CD4-positive, alpha-beta T cell (primary cell): Measurements from ENCODE around the gene PRUNE1. TPM values are rescaled to one million over a fixed set of nuclear protein-coding genes. Genes with fewer than 3 reads are reported as not detected.

Source experiments
- ATAC-seq: fragments of 200-7000 bp; cut with Tn5 transposase; one replicate; pipeline ENCODE4 v1.10.0; 2022; ENCODE audit warnings: mild to moderate bottlenecking; ENCODE audit not compliant: poor library complexity
- CTCF ChIA-PET: fragments of 350-600 bp; sonication (Branson Sonifier 250); formaldehyde crosslinking; loops from one replicate; lab custom pipeline; 2021; ENCODE audit warnings: antibody characterized with exemption, inconsistent platforms; lab: Charles Lee
- POLR2A ChIA-PET: fragments of 350-600 bp; sonication (Branson Sonifier 250); formaldehyde crosslinking; loops from one replicate; lab custom pipeline; 2021; ENCODE audit warnings: antibody characterized with exemption, inconsistent platforms; lab: Charles Lee
- DNase-seq, 14 experiments: peaks; one replicate each; pipeline ENCODE4 v3.0.0-alpha.2; 2013 to 2020; ENCODE audit warnings: mixed read lengths in 2 of 14
- H3K27ac ChIP-seq, 2 donors: one replicate each; pipeline versions ENCODE4 v1.5.1 to v1.7.0; 2013; ENCODE audit warnings: low read length in 2 of 2, low read depth in 1 of 2, mild to moderate bottlenecking in 1 of 2
- H3K27me3 ChIP-seq, 2 experiments: 1 replicate in 1 of 2; 2 replicates in 1 of 2; pipeline versions ENCODE4 v1.6.1 to v1.7.0; 2013; ENCODE audit warnings: low read length in 2 of 2, control low read depth in 1 of 2, mild to moderate bottlenecking in 1 of 2, moderate library complexity in 1 of 2; ENCODE audit not compliant: insufficient read depth in 2 of 2, control insufficient read depth in 1 of 2
- H3K36me3 ChIP-seq: one replicate; pipeline ENCODE4 v1.6.1; 2013; ENCODE audit warnings: low read length, control low read depth; ENCODE audit not compliant: insufficient read depth
- H3K4me1 ChIP-seq: one replicate; pipeline ENCODE4 v1.6.1; 2013; ENCODE audit warnings: low read length, control low read depth; ENCODE audit not compliant: insufficient read depth
- H3K4me3 ChIP-seq: one replicate; pipeline ENCODE4 v1.5.1; 2013; ENCODE audit warnings: mild to moderate bottlenecking, low read length, moderate library complexity
- H3K9me3 ChIP-seq, 2 experiments: 1 replicate in 1 of 2; 2 replicates in 1 of 2; pipeline versions ENCODE4 v1.6.1 to v1.7.0; 2013; ENCODE audit warnings: low read length in 2 of 2, mild to moderate bottlenecking in 2 of 2, control low read depth in 1 of 2, moderate library complexity in 1 of 2; ENCODE audit not compliant: control insufficient read depth in 1 of 2, insufficient read depth in 1 of 2
- H3K27ac Mint-ChIP-seq: one replicate; pipeline ENCODE4 v1.8.0; 2020; ENCODE audit warnings: mixed read lengths
- H3K27me3 Mint-ChIP-seq: one replicate; pipeline ENCODE4 v1.8.0; 2021; ENCODE audit warnings: mixed read lengths
- H3K36me3 Mint-ChIP-seq: one replicate; pipeline ENCODE4 v1.8.0; 2021; ENCODE audit warnings: low read depth, mixed read lengths
- H3K4me1 Mint-ChIP-seq: one replicate; pipeline ENCODE4 v1.8.0; 2021; ENCODE audit warnings: low read depth, mixed read lengths
- H3K4me3 Mint-ChIP-seq: one replicate; pipeline ENCODE4 v1.8.0; 2020; ENCODE audit warnings: mild to moderate bottlenecking, mixed read lengths
- H3K9me3 Mint-ChIP-seq: one replicate; pipeline ENCODE4 v1.8.0; 2020; ENCODE audit warnings: mixed read lengths
- CTCF ChIP-seq: fragments of 200-600 bp; IDR thresholded peaks from one replicate; pipeline ENCODE4 v1.8.0; 2022; ENCODE audit warnings: antibody characterized with exemption, mild to moderate bottlenecking
- intact Hi-C, 2 experiments: fragments of 100-400 bp; cut with DNase I in 1 of 2; cut with micrococcal nuclease in 1 of 2; formaldehyde crosslinking; loops; one replicate each; pipeline versions ENCODE4 v1.15.1 to v1.9.0; 2023 to 2025; cut with DNase I, micrococcal nuclease
- total RNA-seq, 174 experiments: library from RNA in 2 of 174; stranded (reverse) in 2 of 174; gene quantifications; one replicate each; pipeline ENCODE4 v1.2.3 and lab custom pipeline; 2021 to 2026

The PRUNE1 gene
- total RNA-seq, 2 experiments from 2014 or later = 10.9 to 12.1 TPM

GRCh38 chr1:151043163-151043562 lies 34.9 kb downstream of the PRUNE1 start:
- DNase-seq = peak in 2 of 14 experiments; percentile 37 to 40
- H3K4me1 Mint-ChIP-seq = peaks cover 38% of the 10 kb centered on the region
- POLR2A ChIA-PET = interaction anchor here (1.0 to 2.5 kb wide), 4 partner anchors 10 to 19 kb away, joined by 3 to 21 read pairs (median 4); partner anchors contain the start of gene CDC42SE1

GRCh38 chr1:151047591-151047924 lies 39.3 kb downstream of the PRUNE1 start, which contains the start of gene C1orf56:
Gene C1orf56 (plus strand): TSS chr1:151047751. CDS start chr1:151047848, 97 bp downstream.
- Mint-ChIP-seq H3K36me3 (peaks cover 40% of the 10 kb centered on the region), H3K27me3 (no peaks in the 10 kb centered on the region), H3K27ac (peak within 1 kb of the TSS; percentile 90), H3K4me1 (peaks cover 78% of the 10 kb centered on the region), H3K9me3 (no peaks in the 10 kb centered on the region), H3K4me3 (peak within 1 kb of the TSS; percentile 93)
- no peak for TF ChIP-seq CTCF
- ChIA-PET POLR2A (interaction anchor here (0.6 to 6.7 kb wide), 14 partner anchors 8 to 234 kb away, joined by 3 to 144 read pairs (median 6); partner anchors contain the start of genes BNIPL, CDC42SE1, GABPB2 and MINDY1), CTCF (interaction anchor here (1.0 to 8.3 kb wide), 7 partner anchors 11 to 52 kb away, joined by 3 to 58 read pairs (median 4); partner anchors contain the start of genes CDC42SE1, GABPB2, MINDY1 and MLLT11)
- Histone ChIP-seq H3K27ac (peak within 1 kb of the TSS; percentile 65 to 73), H3K4me3 (peak within 1 kb of the TSS; percentile 84), H3K9me3 (no peaks in the 10 kb centered on the region), H3K36me3 (peaks cover 17% of the 10 kb centered on the region), H3K27me3 (no peaks in the 10 kb centered on the region), H3K4me1 (peaks cover 54% of the 10 kb centered on the region)
- ATAC-seq = peak; percentile 46
- peak in 12 of 14 experiments; percentile 30 to 80 (median 59) for DNase-seq
- intact Hi-C loops = no loop called here

More at GRCh38 chr1:151043163-151043562, 34.9 kb downstream of the PRUNE1 start:
- CTCF ChIA-PET = interaction anchor here (0.7 to 8.3 kb wide), 5 partner anchors 15 to 57 kb away, joined by 3 to 58 read pairs (median 4); partner anchors contain the start of genes CDC42SE1, GABPB2 and MLLT11
- H3K27me3 Mint-ChIP-seq = no peaks in the 10 kb centered on the region
- no peak overlapping the region for H3K27ac Mint-ChIP-seq
- no peaks in the 10 kb centered on the region for H3K9me3 ChIP-seq
- H3K36me3 ChIP-seq = no peaks in the 10 kb centered on the region
- no peak overlapping the region for H3K4me3 ChIP-seq
- H3K27ac ChIP-seq = no peak overlapping the region
- H3K36me3 Mint-ChIP-seq = peaks cover 4% of the 10 kb centered on the region
- H3K4me1 ChIP-seq = peaks cover 26% of the 10 kb centered on the region
- ATAC-seq = no peak
- TF ChIP-seq CTCF = no peak
- intact Hi-C loops = no loop called here
- no peaks in the 10 kb centered on the region for H3K27me3 ChIP-seq
- no peak overlapping the region for H3K4me3 Mint-ChIP-seq
- H3K9me3 Mint-ChIP-seq = no peaks in the 10 kb centered on the region

- intact Hi-C loops = loop anchor here in 1 of 2 experiments (1.0 to 2.0 kb wide), 2 partner anchors 8 to 23 kb away; partner anchors contain the start of gene GABPB2
- Histone ChIP-seq H3K4me1 (peaks cover 55% of the 10 kb centered on the region), H3K4me3 (peak overlapping the region; percentile 84), H3K36me3 (peaks cover 22% of the 10 kb centered on the region), H3K9me3 (no peaks in the 10 kb centered on the region), H3K27me3 (no peaks in the 10 kb centered on the region), H3K27ac (peak overlapping the region; percentile 65 to 73)
- Mint-ChIP-seq H3K36me3 (peaks cover 45% of the 10 kb centered on the region), H3K27me3 (no peaks in the 10 kb centered on the region), H3K9me3 (no peaks in the 10 kb centered on the region), H3K4me3 (peak overlapping the region; percentile 93), H3K27ac (peak overlapping the region; percentile 90), H3K4me1 (peaks cover 78% of the 10 kb centered on the region)
- TF ChIP-seq CTCF = peak; percentile 52
- DNase-seq (peak; percentile 28 to 84 (median 51)), ATAC-seq (peak; percentile 77)
- CTCF ChIA-PET = interaction anchor here (0.6 to 8.3 kb wide), 8 partner anchors 11 to 126 kb away, joined by 3 to 58 read pairs (median 4); partner anchors contain the start of genes CDC42SE1, GABPB2, MINDY1 and MLLT11
- POLR2A ChIA-PET = interaction anchor here (0.6 to 6.7 kb wide), 16 partner anchors 7 to 234 kb away, joined by 3 to 144 read pairs (median 6); partner anchors contain the start of genes BNIPL, CDC42SE1, GABPB2 and MINDY1
Measured at GRCh38 chr1:151047925-151048644, 39.8 kb downstream of the PRUNE1 start.
